SK-N-MC (cell line): ENCODE results near the gene PRAMEF1.
"Not testable (repeated sequence)": the region's sequence is repeated elsewhere in the genome, so short reads cannot be mapped to it uniquely, and the experiment has no call there.

Source experiments
- DNase-seq: peaks from one replicate; pipeline ENCODE4 v3.0.0-alpha.2; 2011; ENCODE audit warnings: low read depth, low spot score
- H3K27ac ChIP-seq: fragments of 200-600 bp; sonication (generic); 2 replicates; pipeline ENCODE4 v1.5.1; 2016; ENCODE audit warnings: mixed run types
- H3K36me3 ChIP-seq: fragments of 200-600 bp; sonication (generic); 2 replicates; pipeline ENCODE4 v1.6.1; 2017; ENCODE audit warnings: antibody characterized with exemption, low read length, mixed read lengths; ENCODE audit not compliant: insufficient read depth
- H3K4me3 ChIP-seq: fragments of 200-600 bp; sonication (generic); 2 replicates; pipeline ENCODE4 v1.5.1; 2016
- H3K9ac ChIP-seq: fragments of 200-600 bp; sonication (generic); 2 replicates; pipeline ENCODE4 v1.8.0; 2017; ENCODE audit warnings: mixed run types, mixed read lengths; ENCODE audit not compliant: insufficient read length
- H3K9me3 ChIP-seq: fragments of 200-600 bp; sonication (generic); 2 replicates; pipeline ENCODE4 v1.6.1; 2017; ENCODE audit warnings: low read depth, mild to moderate bottlenecking, antibody characterized with exemption, low read length, moderate library complexity, mixed read lengths
- EZH2 ChIP-seq: fragments of 200-600 bp; sonication (generic); IDR thresholded peaks from one replicate; pipeline ENCODE4 v1.6.1; 2017; ENCODE audit warnings: antibody characterized with exemption
- FOXP2 ChIP-seq: optimal IDR thresholded peaks from 2 replicates; pipeline ENCODE3; 2011; ENCODE audit warnings: mild to moderate bottlenecking, moderate library complexity; ENCODE audit not compliant: insufficient read depth; ENCODE audit errors: extremely low read length, control extremely low read depth
- POLR2AphosphoS5 ChIP-seq: IDR thresholded peaks from 2 replicates; pipeline ENCODE4 v1.6.1; 2012; ENCODE audit warnings: mild to moderate bottlenecking, low read depth, low read length, borderline replicate concordance

Gene PRAMEF1

DNA sequence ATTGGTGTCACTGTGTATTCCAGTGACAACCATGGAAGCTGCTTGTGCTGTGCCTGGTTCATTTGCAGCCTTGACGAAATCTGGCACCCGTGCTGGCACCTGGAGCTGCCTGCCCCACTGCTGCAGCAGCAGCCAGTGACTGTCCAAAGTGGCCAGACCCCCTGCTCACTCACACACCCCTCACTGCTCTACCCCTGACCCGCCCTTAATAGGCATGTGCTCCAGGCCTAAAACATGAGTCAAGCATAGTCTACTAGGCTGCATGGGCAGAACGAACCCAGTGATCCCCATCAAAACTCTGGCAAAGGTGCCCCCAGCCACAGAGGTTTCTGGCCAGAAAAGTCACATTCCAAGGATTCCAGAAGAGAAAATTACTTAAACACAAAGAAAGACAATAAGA, 7.7 kb downstream of the PRAMEF1 start:
- no peaks in the 10 kb centered on the region for H3K36me3 ChIP-seq
- H3K9ac ChIP-seq: no peak overlapping the region
- H3K4me3 ChIP-seq: no peak overlapping the region
- TF ChIP-seq POLR2AphosphoS5 (no peak), FOXP2 (no peak), EZH2 (no peak)
- no peak overlapping the region for H3K27ac ChIP-seq
- no peaks in the 10 kb centered on the region for H3K9me3 ChIP-seq
- no peak for DNase-seq

DNA sequence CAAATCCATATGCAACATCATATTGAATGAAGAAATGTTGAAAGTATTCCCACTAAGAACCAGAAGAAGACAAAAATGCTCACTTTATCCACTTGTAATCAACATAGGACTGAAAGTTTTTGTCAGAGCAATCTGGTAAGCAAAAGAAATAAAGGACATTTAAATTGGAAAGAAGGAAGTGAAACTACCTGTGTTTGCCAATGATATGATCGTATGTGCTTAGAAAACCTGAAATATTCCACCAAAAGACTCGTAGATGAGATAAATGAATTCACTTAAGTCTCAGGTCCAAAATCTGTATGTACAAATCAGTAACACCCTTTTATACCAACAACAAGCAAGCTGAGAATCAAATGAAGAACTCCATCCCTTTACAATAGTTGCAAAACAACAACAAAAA, 8.5 kb downstream of the PRAMEF1 start:
- no peak for DNase-seq
- TF ChIP-seq FOXP2 (no peak), POLR2AphosphoS5 (no peak)
- no peaks in the 10 kb centered on the region for H3K9me3 ChIP-seq
- no peak overlapping the region for H3K27ac ChIP-seq
- no peaks in the 10 kb centered on the region for H3K36me3 ChIP-seq
- no peak overlapping the region for H3K9ac ChIP-seq
- no peak overlapping the region for H3K4me3 ChIP-seq

DNA sequence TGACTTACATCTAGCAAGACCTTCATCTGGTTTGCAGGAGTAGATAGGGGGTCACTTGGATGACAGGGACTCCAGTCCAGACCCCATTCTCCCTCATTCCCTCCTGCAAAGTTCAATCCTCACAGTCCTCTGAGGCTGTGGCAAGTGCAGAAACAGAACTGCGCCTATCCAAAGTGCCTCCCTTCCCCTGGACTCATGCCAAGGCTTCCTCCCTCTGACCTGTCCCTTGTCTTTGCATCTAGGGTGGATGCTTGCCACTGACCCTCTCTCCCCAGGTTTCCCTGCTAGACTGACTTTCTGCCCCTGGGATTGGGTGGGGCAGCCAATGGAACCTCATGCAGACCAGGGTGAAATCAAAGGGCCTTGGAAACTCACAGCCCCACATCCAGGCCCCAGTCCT, 18.7 kb downstream of the PRAMEF1 start:
- Histone ChIP-seq H3K4me3 (no peak overlapping the region), H3K27ac (no peak overlapping the region), H3K36me3 (no peaks in the 10 kb centered on the region), H3K9me3 (no peaks in the 10 kb centered on the region), H3K9ac (no peak overlapping the region)
- TF ChIP-seq EZH2 (no peak), FOXP2 (no peak), POLR2AphosphoS5 (no peak)
- no peak for DNase-seq

DNA sequence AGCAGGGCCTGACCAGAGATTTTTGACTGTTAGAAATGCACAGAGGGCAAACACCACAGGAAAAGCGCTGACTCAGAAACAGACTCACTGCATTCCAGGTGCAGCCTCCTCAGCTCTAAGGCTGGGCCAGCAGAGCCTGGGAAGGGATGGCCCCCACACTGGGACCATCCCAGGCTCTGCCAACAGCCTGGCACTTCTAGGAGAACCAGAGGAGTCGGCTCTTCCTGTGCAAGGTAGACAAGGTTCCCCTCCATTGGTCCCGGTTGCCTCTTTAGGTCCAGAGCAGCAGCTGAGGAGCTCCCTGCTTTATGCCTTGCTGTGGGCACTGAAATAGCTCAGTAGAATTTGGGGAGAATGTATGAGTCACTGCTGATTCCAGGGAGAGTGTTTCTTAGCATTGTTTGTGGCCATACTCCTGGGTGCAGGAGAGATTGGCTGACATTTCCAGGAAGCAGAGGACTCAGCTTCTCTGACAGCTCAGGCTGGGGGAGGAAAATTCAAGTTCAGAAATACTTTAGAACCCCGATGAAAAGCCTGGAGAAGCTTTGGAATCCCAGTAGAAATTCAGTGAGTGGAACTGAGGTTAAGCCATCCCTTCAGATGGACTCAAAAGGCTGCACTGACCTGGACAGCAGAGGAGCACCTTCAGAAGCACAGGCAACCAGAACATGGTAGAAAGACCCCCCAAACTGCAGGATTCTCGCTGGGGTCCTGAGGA, 19.7 kb downstream of the PRAMEF1 start:
- no peaks in the 10 kb centered on the region for H3K9me3 ChIP-seq
- no peak overlapping the region for H3K9ac ChIP-seq
- no peak overlapping the region for H3K27ac ChIP-seq

DNA sequence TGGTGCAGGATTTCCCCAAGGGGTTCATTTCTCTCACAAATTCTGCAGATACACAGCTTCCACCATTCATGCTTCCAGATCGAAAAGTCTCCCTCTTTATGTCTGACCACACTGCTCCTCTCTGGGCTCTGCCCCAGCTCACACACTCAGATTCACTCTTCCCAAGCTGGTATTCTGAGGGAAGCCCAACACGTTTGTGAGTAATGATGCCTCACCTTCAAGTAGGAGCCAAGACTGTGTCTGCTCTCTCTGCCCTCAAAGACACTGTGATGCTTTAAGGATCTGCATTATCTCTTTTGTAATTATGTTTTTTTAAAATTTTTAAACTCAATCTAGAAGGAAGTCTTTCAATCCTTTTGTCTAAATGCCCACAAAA, 20.2 kb downstream of the PRAMEF1 start:
- Histone ChIP-seq H3K9ac (no peak overlapping the region), H3K27ac (no peak overlapping the region), H3K36me3 (no peaks in the 10 kb centered on the region), H3K9me3 (no peaks in the 10 kb centered on the region), H3K4me3 (no peak overlapping the region)
- no peak for DNase-seq
- TF ChIP-seq FOXP2 (no peak), POLR2AphosphoS5 (no peak)

More for the DNA sequence above, 19.7 kb downstream of the PRAMEF1 start:
- no peak for DNase-seq
- H3K4me3 ChIP-seq: no peak overlapping the region
- no peak for TF ChIP-seq FOXP2
- TF ChIP-seq POLR2AphosphoS5: no peak
- TF ChIP-seq EZH2: no peak
- no peaks in the 10 kb centered on the region for H3K36me3 ChIP-seq

DNA sequence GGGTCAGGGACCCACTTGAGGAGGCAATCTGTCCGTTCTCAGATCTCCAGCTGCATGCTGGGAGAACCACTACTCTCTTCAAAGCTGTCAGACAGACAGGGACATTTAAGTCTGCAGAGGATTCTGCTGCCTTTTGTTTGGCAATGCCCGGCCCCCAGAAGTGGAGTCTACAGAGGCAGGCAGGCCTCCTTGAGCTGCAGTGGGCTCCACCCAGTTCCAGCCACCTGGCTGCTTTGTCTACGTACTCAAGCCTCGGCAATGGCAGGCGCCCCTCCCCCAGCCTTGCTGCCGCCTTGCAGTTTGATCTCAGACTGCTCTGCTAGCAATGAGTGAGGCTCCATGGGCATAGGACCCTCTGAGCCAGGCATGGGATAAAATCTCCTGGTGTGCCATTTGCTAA, 27.9 kb downstream of the PRAMEF1 start:
- H3K4me3 ChIP-seq, DNase-seq, H3K9ac ChIP-seq, H3K36me3 ChIP-seq, H3K9me3 ChIP-seq, H3K27ac ChIP-seq: not testable (repeated sequence)

DNA sequence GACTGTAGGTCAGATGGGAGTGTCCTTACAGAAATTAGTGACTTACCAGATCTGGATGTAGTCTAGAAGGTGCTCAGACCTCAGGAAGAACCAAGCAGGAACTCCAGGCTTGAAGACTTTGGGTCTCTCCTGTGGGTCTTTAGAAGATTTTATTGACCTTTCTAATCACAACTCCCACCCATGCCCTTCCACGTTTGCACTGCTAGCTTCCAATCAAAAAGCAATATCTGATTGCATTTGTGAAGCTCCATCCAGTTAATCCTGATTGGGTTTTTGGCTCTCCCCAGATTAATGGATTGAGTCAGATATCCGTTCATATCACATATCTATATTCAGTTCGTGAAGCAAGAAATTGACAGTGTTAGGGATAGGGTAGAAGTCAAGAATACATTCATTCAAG, 40.1 kb downstream of the PRAMEF1 start, which contains the start of gene PRAMEF11:
PRAMEF11 (minus strand) TSS at position 101 of the 400 bp plus-strand sequence. CDS start 2,621 bp downstream, outside the sequence.
- not testable (repeated sequence) for DNase-seq, H3K9me3 ChIP-seq, H3K36me3 ChIP-seq, H3K27ac ChIP-seq, H3K9ac ChIP-seq, H3K4me3 ChIP-seq

DNA sequence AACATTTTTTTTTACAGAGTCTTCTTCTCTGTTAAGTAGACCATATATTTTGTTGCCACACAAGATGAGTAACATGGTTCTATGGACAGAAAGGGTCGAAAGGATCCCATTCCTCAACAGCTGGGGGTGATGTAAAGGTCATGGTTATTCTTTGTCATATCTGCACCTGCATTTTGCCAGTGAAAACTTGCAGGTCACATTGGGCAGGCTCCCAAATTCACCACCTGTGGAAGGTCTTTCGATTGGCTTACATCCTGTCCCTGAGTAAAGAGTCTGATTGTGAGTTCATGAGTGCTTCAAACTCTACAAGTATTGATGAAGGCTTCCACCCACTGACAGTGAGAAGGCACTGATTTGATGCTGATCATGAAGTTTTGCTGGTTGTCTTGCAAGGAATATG, 42.1 kb downstream of the PRAMEF1 start:
- not testable (repeated sequence) for DNase-seq, H3K9me3 ChIP-seq, H3K9ac ChIP-seq, H3K36me3 ChIP-seq, H3K27ac ChIP-seq, H3K4me3 ChIP-seq
